Colonic mucosa (tissue), 4 donors: Measurements from ENCODE around the gene IL12RB2. TPM values are rescaled to one million over a fixed set of nuclear protein-coding genes. Genes with fewer than 3 reads are reported as not detected.

Experiments
- DNase-seq: peaks from one replicate; pipeline ENCODE4 v3.0.0-alpha.2; 2020
- H3K27ac ChIP-seq: fragments of 200-600 bp; one replicate; pipeline ENCODE4 v1.8.0; 2021
- H3K27me3 ChIP-seq: fragments of 200-600 bp; one replicate; pipeline ENCODE4 v1.8.0; 2021
- H3K36me3 ChIP-seq: fragments of 200-600 bp; one replicate; pipeline ENCODE4 v1.8.0; 2021
- H3K4me1 ChIP-seq: fragments of 200-600 bp; one replicate; pipeline ENCODE4 v1.8.0; 2021; ENCODE audit warnings: mild to moderate bottlenecking
- H3K4me3 ChIP-seq: fragments of 200-600 bp; one replicate; pipeline ENCODE4 v1.8.0; 2021
- H3K9ac ChIP-seq, 2 donors: one replicate each; pipeline ENCODE4 v1.7.0; 2013; ENCODE audit warnings: control low read depth in 2 of 2, low read depth in 2 of 2, low read length in 2 of 2
- H3K9me3 ChIP-seq: fragments of 200-600 bp; one replicate; pipeline ENCODE4 v1.8.0; 2021
- intact Hi-C: fragments of 100-400 bp; cut with DNase I; formaldehyde crosslinking; loops from one replicate; pipeline ENCODE4 v1.14.1; 2022
- total RNA-seq, 2 donors: library from RNA; stranded (reverse); fragmentation: NEBNext Ultra II Directional in 1 of 2; extraction: Animal tissue kit (Norgen Biotek cat#: 25700) in 1 of 2; gene quantifications; one replicate each; pipeline ENCODE4 v1.2.1, GENCODE V29; 2021
- TF ChIP-seq, protein P1 (sequence below): fragments of 200-600 bp; IDR thresholded peaks from one replicate; pipeline ENCODE4 v1.8.0; 2022; ENCODE audit warnings: antibody characterized with exemption, mild to moderate bottlenecking
- donor health status: healthy.
- donor health status: DM: no; HTN: no; CAD: no.
- donor health status: DM: no; HTN: no; CAD: no.

IL12RB2 gene
- total RNA-seq, 2 donors from 2014 or later: 0.48 to 0.62 TPM

DNA sequence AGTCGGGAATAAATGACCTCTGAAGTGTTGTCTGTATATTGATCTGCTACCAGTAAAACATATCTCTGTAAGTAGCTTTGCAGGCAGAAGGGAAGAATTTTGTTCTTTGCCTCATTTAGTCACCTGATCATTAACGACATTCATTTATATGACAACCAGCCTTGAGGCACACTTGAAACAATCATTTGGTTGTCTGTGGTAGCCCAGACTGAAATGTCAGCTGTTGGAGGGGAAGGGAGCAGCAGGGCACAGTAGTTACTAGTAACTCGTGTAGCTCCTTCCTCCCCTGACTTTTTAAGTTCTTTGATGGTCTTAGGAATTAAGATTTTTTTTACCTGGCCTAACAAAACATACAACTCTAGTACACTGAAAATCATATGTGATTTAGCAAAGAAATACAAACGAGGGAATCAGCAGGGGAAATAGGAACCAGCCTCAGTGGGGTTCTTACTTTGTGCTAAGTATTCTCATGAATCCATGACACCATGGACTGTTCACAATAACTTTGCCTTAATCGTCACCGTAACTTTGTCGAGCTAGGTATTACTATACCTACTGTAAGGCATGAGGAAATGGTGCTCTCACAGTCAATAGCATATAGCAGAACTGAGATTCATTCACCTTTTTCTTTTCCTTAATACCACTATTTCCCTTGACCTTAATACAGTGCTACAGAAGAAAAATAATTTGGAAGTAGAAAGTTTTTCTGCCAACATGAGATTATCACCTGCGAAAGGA is 6.4 kb downstream of the IL12RB2 start:
- no peak for DNase-seq
- Histone ChIP-seq H3K9ac (no peak overlapping the region), H3K4me1 (no peaks in the 10 kb centered on the region), H3K27me3 (no peaks in the 10 kb centered on the region), H3K9me3 (no peaks in the 10 kb centered on the region), H3K36me3 (no peaks in the 10 kb centered on the region), H3K27ac (no peak overlapping the region), H3K4me3 (no peak overlapping the region)
- TF ChIP-seq, protein P1, sequence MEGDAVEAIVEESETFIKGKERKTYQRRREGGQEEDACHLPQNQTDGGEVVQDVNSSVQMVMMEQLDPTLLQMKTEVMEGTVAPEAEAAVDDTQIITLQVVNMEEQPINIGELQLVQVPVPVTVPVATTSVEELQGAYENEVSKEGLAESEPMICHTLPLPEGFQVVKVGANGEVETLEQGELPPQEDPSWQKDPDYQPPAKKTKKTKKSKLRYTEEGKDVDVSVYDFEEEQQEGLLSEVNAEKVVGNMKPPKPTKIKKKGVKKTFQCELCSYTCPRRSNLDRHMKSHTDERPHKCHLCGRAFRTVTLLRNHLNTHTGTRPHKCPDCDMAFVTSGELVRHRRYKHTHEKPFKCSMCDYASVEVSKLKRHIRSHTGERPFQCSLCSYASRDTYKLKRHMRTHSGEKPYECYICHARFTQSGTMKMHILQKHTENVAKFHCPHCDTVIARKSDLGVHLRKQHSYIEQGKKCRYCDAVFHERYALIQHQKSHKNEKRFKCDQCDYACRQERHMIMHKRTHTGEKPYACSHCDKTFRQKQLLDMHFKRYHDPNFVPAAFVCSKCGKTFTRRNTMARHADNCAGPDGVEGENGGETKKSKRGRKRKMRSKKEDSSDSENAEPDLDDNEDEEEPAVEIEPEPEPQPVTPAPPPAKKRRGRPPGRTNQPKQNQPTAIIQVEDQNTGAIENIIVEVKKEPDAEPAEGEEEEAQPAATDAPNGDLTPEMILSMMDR: no peak
- intact Hi-C loops: no loop called here

DNA sequence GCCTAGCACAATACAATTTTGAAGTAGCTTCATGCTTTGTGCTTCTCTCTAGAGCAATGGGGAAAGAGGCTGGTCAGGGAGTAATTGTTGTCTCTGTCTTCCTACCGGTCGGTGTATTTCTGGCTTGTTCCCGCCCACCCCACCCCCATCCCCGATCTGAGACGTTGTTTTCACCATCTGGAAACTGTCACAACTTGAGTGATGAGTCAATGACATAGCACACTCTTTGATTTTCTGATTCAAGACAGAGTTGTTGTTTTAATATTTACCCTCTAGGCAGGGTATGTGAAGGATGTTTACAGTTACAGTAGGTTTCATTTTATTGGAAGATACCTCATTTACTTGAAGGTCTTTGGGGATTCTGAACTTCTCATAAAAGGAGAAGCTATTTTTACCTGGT is 7.0 kb downstream of the IL12RB2 start:
- no peak overlapping the region for H3K4me3 ChIP-seq
- no peaks in the 10 kb centered on the region for H3K4me1 ChIP-seq
- TF ChIP-seq, protein P1: no peak
- no peak for DNase-seq
- H3K36me3 ChIP-seq: no peaks in the 10 kb centered on the region
- intact Hi-C loops: no loop called here
- no peak overlapping the region for H3K9ac ChIP-seq
- no peak overlapping the region for H3K27ac ChIP-seq
- no peaks in the 10 kb centered on the region for H3K27me3 ChIP-seq
- no peaks in the 10 kb centered on the region for H3K9me3 ChIP-seq

DNA sequence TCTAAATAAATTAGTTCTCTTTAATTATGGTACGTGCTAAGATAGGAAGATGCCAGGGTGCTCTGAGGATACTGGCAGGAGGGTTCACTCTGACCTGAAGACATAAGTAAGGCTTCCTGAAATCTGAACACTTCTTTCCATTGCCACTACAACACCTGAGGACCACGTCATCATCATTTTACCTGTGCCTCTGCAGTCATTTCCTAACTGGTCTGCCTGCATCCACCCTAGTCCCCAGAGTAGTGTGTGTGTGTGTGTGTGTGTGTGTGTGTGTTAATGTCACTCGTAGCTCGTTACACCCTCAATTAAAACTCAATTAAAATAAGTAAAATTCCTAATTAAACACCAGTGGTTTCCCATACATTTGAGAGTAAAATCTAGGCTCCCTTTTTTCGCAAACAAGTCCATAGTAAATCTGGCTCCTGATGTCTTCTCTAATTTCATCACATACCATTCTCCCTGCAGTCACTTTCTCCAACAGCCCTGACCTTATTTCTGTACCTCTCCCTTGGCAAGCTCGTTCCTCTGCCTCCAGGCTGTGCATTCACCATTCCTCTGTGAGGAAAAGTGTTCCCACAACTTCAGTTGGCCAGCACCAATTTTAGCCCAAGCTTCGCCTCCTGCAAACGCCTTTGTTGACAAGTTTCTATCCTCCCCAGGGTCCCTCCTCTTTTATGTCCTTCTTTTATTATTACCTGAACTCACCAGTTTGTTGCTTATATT is 8.7 kb downstream of the IL12RB2 start:
- no peak overlapping the region for H3K9ac ChIP-seq
- H3K27ac ChIP-seq: no peak overlapping the region
- H3K27me3 ChIP-seq: no peaks in the 10 kb centered on the region
- H3K36me3 ChIP-seq: no peaks in the 10 kb centered on the region
- intact Hi-C loops: no loop called here
- no peaks in the 10 kb centered on the region for H3K9me3 ChIP-seq
- TF ChIP-seq, protein P1: no peak
- DNase-seq: no peak
- H3K4me1 ChIP-seq: no peaks in the 10 kb centered on the region
- no peak overlapping the region for H3K4me3 ChIP-seq

DNA sequence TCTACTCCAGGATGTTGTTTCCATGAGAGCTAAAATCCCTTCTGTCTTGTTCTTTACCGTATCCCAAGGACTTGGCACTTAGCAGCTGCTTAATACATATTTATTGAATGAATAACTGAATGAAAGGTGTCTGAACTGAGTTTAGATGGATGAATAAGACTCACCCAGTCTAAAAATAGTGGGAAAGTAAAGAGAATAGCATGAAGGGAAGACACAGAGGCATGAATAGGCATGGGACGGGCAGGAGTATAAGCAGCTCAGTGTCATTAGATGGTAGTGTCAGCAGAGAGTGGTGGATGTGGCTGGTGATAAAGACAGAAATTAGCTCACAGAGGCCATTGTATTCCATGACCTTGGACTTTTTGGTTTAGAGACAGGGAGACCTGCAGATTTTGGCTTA is 9.2 kb downstream of the IL12RB2 start:
- intact Hi-C loops: no loop called here
- Histone ChIP-seq H3K9me3 (no peaks in the 10 kb centered on the region), H3K36me3 (no peaks in the 10 kb centered on the region), H3K9ac (no peak overlapping the region), H3K4me3 (no peak overlapping the region), H3K4me1 (no peaks in the 10 kb centered on the region), H3K27ac (no peak overlapping the region), H3K27me3 (no peaks in the 10 kb centered on the region)
- DNase-seq: no peak
- TF ChIP-seq, protein P1: no peak

- Histone ChIP-seq H3K27me3 (no peaks in the 10 kb centered on the region), H3K27ac (no peak overlapping the region), H3K4me3 (no peak overlapping the region), H3K9ac (no peak overlapping the region), H3K4me1 (no peaks in the 10 kb centered on the region), H3K36me3 (no peaks in the 10 kb centered on the region), H3K9me3 (no peaks in the 10 kb centered on the region)
- intact Hi-C loops: no loop called here
- TF ChIP-seq, protein P1: no peak
- no peak for DNase-seq
Observed at GRCh38 chr1:67317803-67318202, 10.1 kb downstream of the IL12RB2 start.
